HepG2 (cell line): ENCODE measurements around the gene ACTN1. TPM values are rescaled to one million over a fixed set of nuclear protein-coding genes. Genes with fewer than 3 reads are reported as not detected.

Experiments
- DNMT1 ChIP-seq: sonication (generic); formaldehyde crosslinking; IDR thresholded peaks from 2 replicates; pipeline ENCODE4 v1.5.1; 2020; ENCODE audit warnings: mild to moderate bottlenecking, missing genetic modification reagents
- EP300 ChIP-seq, 3 experiments: sonication (generic) in 1 of 3; formaldehyde crosslinking in 1 of 3; IDR thresholded peaks; 2 replicates each; pipeline versions ENCODE4 v1.5.1 to v1.6.1; 2011 to 2020; ENCODE audit warnings: low read depth in 2 of 3, low read length in 2 of 3, borderline replicate concordance in 1 of 3, improper control_type of control experiment in 1 of 3, mild to moderate bottlenecking in 1 of 3, missing genetic modification reagents in 1 of 3, moderate library complexity in 1 of 3
- ERF ChIP-seq: IDR thresholded peaks from 2 replicates; pipeline ENCODE4 v1.6.1; 2018; ENCODE audit warnings: missing biosample characterization, missing genetic modification reagents
- MZF1 ChIP-seq: sonication (generic); formaldehyde crosslinking; IDR thresholded peaks from 2 replicates; pipeline ENCODE4 v1.8.1; 2023; ENCODE audit warnings: mild to moderate bottlenecking, missing genetic modification reagents, borderline replicate concordance
- NCOA2 ChIP-seq: sonication (generic); formaldehyde crosslinking; IDR thresholded peaks from 2 replicates; pipeline ENCODE4 v1.8.0; 2022; ENCODE audit warnings: inconsistent platforms
- PHF21A ChIP-seq: sonication (generic); formaldehyde crosslinking; IDR thresholded peaks from 2 replicates; pipeline ENCODE4 v1.5.0; 2020; ENCODE audit warnings: mild to moderate bottlenecking, missing genetic modification reagents
- PRMT3 ChIP-seq: sonication (generic); formaldehyde crosslinking; IDR thresholded peaks from 2 replicates; pipeline ENCODE4 v1.8.1; 2022; ENCODE audit warnings: low read depth, mild to moderate bottlenecking, moderate library complexity, missing genetic modification reagents, borderline replicate concordance
- SRF ChIP-seq: IDR thresholded peaks from 2 replicates; pipeline ENCODE4 v1.6.1; 2011; ENCODE audit warnings: mild to moderate bottlenecking, low read depth, low read length, moderate library complexity
- ZNF713 ChIP-seq: sonication (generic); formaldehyde crosslinking; IDR thresholded peaks from 2 replicates; pipeline ENCODE4 v1.4.0; 2020; ENCODE audit warnings: mild to moderate bottlenecking, missing genetic modification reagents
- ZNF775 ChIP-seq: sonication (generic); formaldehyde crosslinking; IDR thresholded peaks from 2 replicates; pipeline ENCODE4 v1.4.0; 2020; ENCODE audit warnings: missing genetic modification reagents, mild to moderate bottlenecking, moderate library complexity, borderline replicate concordance
- polyA plus RNA-seq, 8 experiments: library from polyadenylated mRNA; depleted of rRNA in 3 of 8; stranded (reverse) in 7 of 8; unstranded in 1 of 8; fragments of >200 nt; fragmentation: Illumina TruSeq in 4 of 8; extraction: Trizol in 4 of 8; gene quantifications; 2 replicates each; pipeline versions ENCODE4 v1.2.1 to v1.2.3, GENCODE V29; 2011 to 2016; ENCODE audit warnings: low read depth in 4 of 8, missing spikeins in 1 of 8, mixed read lengths in 1 of 8; ENCODE audit not compliant: insufficient read depth in 1 of 8
- total RNA-seq, 5 experiments: library from RNA; depleted of rRNA; stranded (reverse); fragments of >200 nt; fragmentation: Illumina TruSeq; extraction: Trizol; gene quantifications; 2 replicates each; pipeline ENCODE4 v1.2.3, GENCODE V29; 2016; ENCODE audit warnings: low read depth in 1 of 5
- TF ChIP-seq, protein P1 (sequence below): sonication (generic); formaldehyde crosslinking; IDR thresholded peaks from 2 replicates; pipeline ENCODE4 v1.4.0; 2020; ENCODE audit warnings: low read depth, mild to moderate bottlenecking, missing genetic modification reagents
- TF ChIP-seq, protein P2 (sequence below): sonication (generic); formaldehyde crosslinking; conservative IDR thresholded peaks from 2 replicates; pipeline ENCODE4 v1.8.0; 2022; ENCODE audit warnings: mild to moderate bottlenecking, moderate library complexity, missing genetic modification reagents
- TF ChIP-seq, protein P3 (sequence below): sonication (generic); formaldehyde crosslinking; IDR thresholded peaks from 2 replicates; pipeline ENCODE4 v1.4.0; 2020; ENCODE audit warnings: mild to moderate bottlenecking, low read depth, missing genetic modification reagents
- TF ChIP-seq, protein P4 (sequence below): IDR thresholded peaks from 2 replicates; pipeline ENCODE4 v1.6.1; 2016; ENCODE audit warnings: mild to moderate bottlenecking
- TF ChIP-seq, protein P5 (sequence below): sonication (generic); formaldehyde crosslinking; IDR thresholded peaks from 2 replicates; pipeline ENCODE4 v1.4.0; 2020; ENCODE audit warnings: missing genetic modification reagents

Gene ACTN1
- total and polyA plus RNA-seq, 2 of the 13 experiments (the other 11 are each of a cell fraction or from before 2014, with no cell fraction given), result 58.6 to 162 TPM

DNA sequence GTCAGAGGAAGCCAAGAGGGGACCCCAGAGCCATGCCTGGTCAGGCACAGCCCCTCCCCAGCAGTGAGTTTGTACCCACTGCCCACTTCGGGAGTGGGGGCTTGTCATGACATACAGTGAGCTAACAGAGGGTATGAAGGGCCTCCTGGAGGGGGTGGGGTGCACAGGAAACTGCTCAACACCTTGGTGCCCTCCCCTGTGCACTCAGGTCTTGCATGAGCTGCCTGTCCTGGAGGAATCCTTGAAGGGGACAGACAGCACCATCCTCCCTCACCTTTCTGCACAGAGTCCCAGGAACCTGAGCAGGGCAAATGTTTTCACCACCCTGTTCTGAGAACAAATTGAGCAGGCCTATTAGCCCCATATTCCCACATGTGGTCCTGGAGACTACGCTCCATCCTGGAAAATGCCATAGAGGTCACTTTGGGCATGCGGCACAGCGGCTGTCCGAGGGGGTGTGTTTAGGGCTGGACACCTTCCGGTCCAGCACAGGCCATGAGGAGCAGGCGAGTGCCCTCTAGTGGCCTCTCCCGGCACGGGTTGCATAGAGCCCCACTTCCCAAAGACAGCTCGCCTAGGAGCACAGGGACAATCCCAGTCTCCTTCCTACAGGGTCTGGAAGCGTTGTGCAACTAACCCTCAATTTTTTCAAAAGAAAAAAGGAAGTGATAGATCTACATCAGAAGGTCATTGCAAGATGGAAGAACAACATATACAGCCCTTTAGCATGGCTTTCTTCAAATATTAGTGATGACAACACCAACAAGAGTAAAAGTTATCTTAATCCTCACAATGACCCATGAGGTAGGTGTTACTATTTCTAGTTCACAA, 154.4 kb downstream of the ACTN1 start (continued):
- TF ChIP-seq PRMT3 (CRISPR knock-in tag) (0 out of 2 replicates have a peak, but pooled peaks have one; percentile 24), DNMT1 (CRISPR knock-in tag) (no peak), MZF1 (CRISPR knock-in tag) (peak; percentile 19; the same call in 1 of the 2 replicates), EP300 (IDR thresholded peaks at IDR 0.05; ENCODE audit: low read depth in 2 of 2, low read length in 2 of 2) (0 out of 4 replicates have a peak, but pooled peaks have one; percentile 11 to 45), EP300 (CRISPR knock-in tag; IDR thresholded peaks at IDR 0.05; ENCODE audit: borderline replicate concordance) (peak; percentile 67), SRF (peak; percentile 12; the same call in 1 of the 2 replicates), ERF (CRISPR knock-in tag) (peak; percentile 67; the same call in 1 of the 2 replicates), NCOA2 (peak; percentile 46; the same call in 1 of the 2 replicates), ZNF775 (CRISPR knock-in tag) (no peak), PHF21A (peak; percentile 71; the same call in 1 of the 2 replicates), ZNF713 (no peak)
- TF ChIP-seq, protein P1, sequence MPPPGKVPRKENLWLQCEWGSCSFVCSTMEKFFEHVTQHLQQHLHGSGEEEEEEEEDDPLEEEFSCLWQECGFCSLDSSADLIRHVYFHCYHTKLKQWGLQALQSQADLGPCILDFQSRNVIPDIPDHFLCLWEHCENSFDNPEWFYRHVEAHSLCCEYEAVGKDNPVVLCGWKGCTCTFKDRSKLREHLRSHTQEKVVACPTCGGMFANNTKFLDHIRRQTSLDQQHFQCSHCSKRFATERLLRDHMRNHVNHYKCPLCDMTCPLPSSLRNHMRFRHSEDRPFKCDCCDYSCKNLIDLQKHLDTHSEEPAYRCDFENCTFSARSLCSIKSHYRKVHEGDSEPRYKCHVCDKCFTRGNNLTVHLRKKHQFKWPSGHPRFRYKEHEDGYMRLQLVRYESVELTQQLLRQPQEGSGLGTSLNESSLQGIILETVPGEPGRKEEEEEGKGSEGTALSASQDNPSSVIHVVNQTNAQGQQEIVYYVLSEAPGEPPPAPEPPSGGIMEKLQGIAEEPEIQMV (CRISPR knock-in tag), result no peak
- TF ChIP-seq, protein P2, sequence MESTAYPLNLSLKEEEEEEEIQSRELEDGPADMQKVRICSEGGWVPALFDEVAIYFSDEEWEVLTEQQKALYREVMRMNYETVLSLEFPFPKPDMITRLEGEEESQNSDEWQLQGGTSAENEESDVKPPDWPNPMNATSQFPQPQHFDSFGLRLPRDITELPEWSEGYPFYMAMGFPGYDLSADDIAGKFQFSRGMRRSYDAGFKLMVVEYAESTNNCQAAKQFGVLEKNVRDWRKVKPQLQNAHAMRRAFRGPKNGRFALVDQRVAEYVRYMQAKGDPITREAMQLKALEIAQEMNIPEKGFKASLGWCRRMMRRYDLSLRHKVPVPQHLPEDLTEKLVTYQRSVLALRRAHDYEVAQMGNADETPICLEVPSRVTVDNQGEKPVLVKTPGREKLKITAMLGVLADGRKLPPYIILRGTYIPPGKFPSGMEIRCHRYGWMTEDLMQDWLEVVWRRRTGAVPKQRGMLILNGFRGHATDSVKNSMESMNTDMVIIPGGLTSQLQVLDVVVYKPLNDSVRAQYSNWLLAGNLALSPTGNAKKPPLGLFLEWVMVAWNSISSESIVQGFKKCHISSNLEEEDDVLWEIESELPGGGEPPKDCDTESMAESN (CRISPR knock-in tag), result peak; percentile 72
- TF ChIP-seq, protein P3, sequence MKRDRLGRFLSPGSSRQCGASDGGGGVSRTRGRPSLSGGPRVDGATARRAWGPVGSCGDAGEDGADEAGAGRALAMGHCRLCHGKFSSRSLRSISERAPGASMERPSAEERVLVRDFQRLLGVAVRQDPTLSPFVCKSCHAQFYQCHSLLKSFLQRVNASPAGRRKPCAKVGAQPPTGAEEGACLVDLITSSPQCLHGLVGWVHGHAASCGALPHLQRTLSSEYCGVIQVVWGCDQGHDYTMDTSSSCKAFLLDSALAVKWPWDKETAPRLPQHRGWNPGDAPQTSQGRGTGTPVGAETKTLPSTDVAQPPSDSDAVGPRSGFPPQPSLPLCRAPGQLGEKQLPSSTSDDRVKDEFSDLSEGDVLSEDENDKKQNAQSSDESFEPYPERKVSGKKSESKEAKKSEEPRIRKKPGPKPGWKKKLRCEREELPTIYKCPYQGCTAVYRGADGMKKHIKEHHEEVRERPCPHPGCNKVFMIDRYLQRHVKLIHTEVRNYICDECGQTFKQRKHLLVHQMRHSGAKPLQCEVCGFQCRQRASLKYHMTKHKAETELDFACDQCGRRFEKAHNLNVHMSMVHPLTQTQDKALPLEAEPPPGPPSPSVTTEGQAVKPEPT (CRISPR knock-in tag), result 0 out of 2 replicates have a peak, but pooled peaks have one; percentile 73
- TF ChIP-seq, protein P4, sequence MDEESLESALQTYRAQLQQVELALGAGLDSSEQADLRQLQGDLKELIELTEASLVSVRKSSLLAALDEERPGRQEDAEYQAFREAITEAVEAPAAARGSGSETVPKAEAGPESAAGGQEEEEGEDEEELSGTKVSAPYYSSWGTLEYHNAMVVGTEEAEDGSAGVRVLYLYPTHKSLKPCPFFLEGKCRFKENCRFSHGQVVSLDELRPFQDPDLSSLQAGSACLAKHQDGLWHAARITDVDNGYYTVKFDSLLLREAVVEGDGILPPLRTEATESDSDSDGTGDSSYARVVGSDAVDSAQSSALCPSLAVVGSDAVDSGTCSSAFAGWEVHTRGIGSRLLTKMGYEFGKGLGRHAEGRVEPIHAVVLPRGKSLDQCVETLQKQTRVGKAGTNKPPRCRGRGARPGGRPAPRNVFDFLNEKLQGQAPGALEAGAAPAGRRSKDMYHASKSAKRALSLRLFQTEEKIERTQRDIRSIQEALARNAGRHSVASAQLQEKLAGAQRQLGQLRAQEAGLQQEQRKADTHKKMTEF, result peak; percentile 71
- TF ChIP-seq, protein P5, sequence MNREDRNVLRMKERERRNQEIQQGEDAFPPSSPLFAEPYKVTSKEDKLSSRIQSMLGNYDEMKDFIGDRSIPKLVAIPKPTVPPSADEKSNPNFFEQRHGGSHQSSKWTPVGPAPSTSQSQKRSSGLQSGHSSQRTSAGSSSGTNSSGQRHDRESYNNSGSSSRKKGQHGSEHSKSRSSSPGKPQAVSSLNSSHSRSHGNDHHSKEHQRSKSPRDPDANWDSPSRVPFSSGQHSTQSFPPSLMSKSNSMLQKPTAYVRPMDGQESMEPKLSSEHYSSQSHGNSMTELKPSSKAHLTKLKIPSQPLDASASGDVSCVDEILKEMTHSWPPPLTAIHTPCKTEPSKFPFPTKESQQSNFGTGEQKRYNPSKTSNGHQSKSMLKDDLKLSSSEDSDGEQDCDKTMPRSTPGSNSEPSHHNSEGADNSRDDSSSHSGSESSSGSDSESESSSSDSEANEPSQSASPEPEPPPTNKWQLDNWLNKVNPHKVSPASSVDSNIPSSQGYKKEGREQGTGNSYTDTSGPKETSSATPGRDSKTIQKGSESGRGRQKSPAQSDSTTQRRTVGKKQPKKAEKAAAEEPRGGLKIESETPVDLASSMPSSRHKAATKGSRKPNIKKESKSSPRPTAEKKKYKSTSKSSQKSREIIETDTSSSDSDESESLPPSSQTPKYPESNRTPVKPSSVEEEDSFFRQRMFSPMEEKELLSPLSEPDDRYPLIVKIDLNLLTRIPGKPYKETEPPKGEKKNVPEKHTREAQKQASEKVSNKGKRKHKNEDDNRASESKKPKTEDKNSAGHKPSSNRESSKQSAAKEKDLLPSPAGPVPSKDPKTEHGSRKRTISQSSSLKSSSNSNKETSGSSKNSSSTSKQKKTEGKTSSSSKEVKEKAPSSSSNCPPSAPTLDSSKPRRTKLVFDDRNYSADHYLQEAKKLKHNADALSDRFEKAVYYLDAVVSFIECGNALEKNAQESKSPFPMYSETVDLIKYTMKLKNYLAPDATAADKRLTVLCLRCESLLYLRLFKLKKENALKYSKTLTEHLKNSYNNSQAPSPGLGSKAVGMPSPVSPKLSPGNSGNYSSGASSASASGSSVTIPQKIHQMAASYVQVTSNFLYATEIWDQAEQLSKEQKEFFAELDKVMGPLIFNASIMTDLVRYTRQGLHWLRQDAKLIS (CRISPR knock-in tag), result peak; percentile 89; the same call in 1 of the 2 replicates
